HepG2 (cell line): ENCODE measurements around the gene PTPN14. TPM values are rescaled to one million over a fixed set of nuclear protein-coding genes. Genes with fewer than 3 reads are reported as not detected.
A peak's percentile ranks its signal among the peaks of the same experiment; 100 is the strongest.

Experiments used
- ARNT2 ChIP-seq: sonication (generic); formaldehyde crosslinking; IDR thresholded peaks from 2 replicates; pipeline ENCODE4 v1.8.0; 2022; ENCODE audit warnings: mild to moderate bottlenecking, low read depth, missing genetic modification reagents, moderate library complexity
- ARNTL ChIP-seq: sonication (generic); formaldehyde crosslinking; IDR thresholded peaks from 2 replicates; pipeline ENCODE4 v1.4.0; 2020; ENCODE audit warnings: mild to moderate bottlenecking, missing genetic modification reagents
- BCL6 ChIP-seq: IDR thresholded peaks from 2 replicates; pipeline ENCODE4 v1.6.1; 2016; ENCODE audit warnings: missing genetic modification reagents, missing compliant biosample characterization
- CBX5 ChIP-seq: sonication (generic); formaldehyde crosslinking; IDR thresholded peaks from 2 replicates; pipeline ENCODE4 v1.4.0; 2020; ENCODE audit warnings: missing genetic modification reagents, borderline replicate concordance
- EEA1 ChIP-seq: sonication (generic); formaldehyde crosslinking; IDR thresholded peaks from 2 replicates; pipeline ENCODE4 v1.5.1; 2020; ENCODE audit warnings: mild to moderate bottlenecking, missing genetic modification reagents, borderline replicate concordance
- FOXP1 ChIP-seq, 2 experiments: fragments of 450-650 bp in 1 of 2; IDR thresholded peaks; 2 replicates each; pipeline ENCODE4 v1.6.1; 2017 to 2018; ENCODE audit warnings: antibody characterized with exemption in 1 of 2
- GABPA ChIP-seq, 2 experiments: IDR thresholded peaks; 2 replicates each; pipeline ENCODE4 v1.6.1; 2011 to 2016; ENCODE audit warnings: low read depth in 2 of 2, low read length in 1 of 2, missing biosample characterization in 1 of 2, missing genetic modification characterization in 1 of 2
- HMGA1 ChIP-seq: sonication (generic); formaldehyde crosslinking; conservative IDR thresholded peaks from 2 replicates; pipeline ENCODE4 v1.4.0; 2020; ENCODE audit warnings: missing genetic modification reagents
- JUNB ChIP-seq: sonication (generic); formaldehyde crosslinking; IDR thresholded peaks from 2 replicates; pipeline ENCODE4 v1.8.0; 2022; ENCODE audit warnings: missing genetic modification reagents, mild to moderate bottlenecking, borderline replicate concordance
- NCOR1 ChIP-seq: fragments of 200-600 bp; sonication (generic); IDR thresholded peaks from 2 replicates; pipeline ENCODE4 v1.7.0; 2017; ENCODE audit warnings: antibody characterized with exemption, low read length, borderline replicate concordance
- PBX2 ChIP-seq: IDR thresholded peaks from 2 replicates; pipeline ENCODE4 v1.6.1; 2016; ENCODE audit warnings: control low read depth
- SALL1 ChIP-seq: sonication (generic); formaldehyde crosslinking; IDR thresholded peaks from 2 replicates; pipeline ENCODE4 v1.8.0; 2022; ENCODE audit warnings: mild to moderate bottlenecking, missing genetic modification reagents
- SRSF4 ChIP-seq: fragments of 200-400 bp; formaldehyde crosslinking; IDR thresholded peaks from one replicate; pipeline ENCODE4 v1.6.1; 2018; ENCODE audit warnings: mild to moderate bottlenecking, low read depth, low read length, moderate library complexity; ENCODE audit not compliant: poor library complexity, severe bottlenecking
- TEAD3 ChIP-seq: optimal IDR thresholded peaks from 2 replicates; pipeline ENCODE3; 2016; ENCODE audit warnings: borderline replicate concordance
- ZBTB10 ChIP-seq: sonication (generic); formaldehyde crosslinking; IDR thresholded peaks from 2 replicates; pipeline ENCODE4 v1.4.0; 2020; ENCODE audit warnings: missing genetic modification reagents, borderline replicate concordance
- ZBTB37 ChIP-seq: sonication (generic); formaldehyde crosslinking; IDR thresholded peaks from 2 replicates; pipeline ENCODE4 v1.4.0; 2020; ENCODE audit warnings: mild to moderate bottlenecking, missing genetic modification reagents
- ZNF280B ChIP-seq: sonication (generic); formaldehyde crosslinking; IDR thresholded peaks from 2 replicates; pipeline ENCODE4 v1.5.0; 2020; ENCODE audit warnings: missing genetic modification reagents, mild to moderate bottlenecking, borderline replicate concordance
- ZNF572 ChIP-seq: sonication (generic); formaldehyde crosslinking; IDR thresholded peaks from 2 replicates; pipeline ENCODE4 v1.5.1; 2020; ENCODE audit warnings: mild to moderate bottlenecking, missing genetic modification reagents
- ZNF607 ChIP-seq: sonication (generic); formaldehyde crosslinking; IDR thresholded peaks from 2 replicates; pipeline ENCODE4 v1.5.1; 2020; ENCODE audit warnings: missing genetic modification reagents, mild to moderate bottlenecking, borderline replicate concordance
- ZSCAN5A ChIP-seq: sonication (generic); formaldehyde crosslinking; IDR thresholded peaks from 2 replicates; pipeline ENCODE4 v1.8.0; 2022; ENCODE audit warnings: mild to moderate bottlenecking, missing genetic modification reagents, borderline replicate concordance
- polyA plus RNA-seq, 8 experiments: library from polyadenylated mRNA; depleted of rRNA in 3 of 8; stranded (reverse) in 7 of 8; unstranded in 1 of 8; fragments of >200 nt; fragmentation: Illumina TruSeq in 4 of 8; extraction: Trizol in 4 of 8; gene quantifications; 2 replicates each; pipeline versions ENCODE4 v1.2.1 to v1.2.3, GENCODE V29; 2011 to 2016; ENCODE audit warnings: low read depth in 4 of 8, missing spikeins in 1 of 8, mixed read lengths in 1 of 8; ENCODE audit not compliant: insufficient read depth in 1 of 8
- total RNA-seq, 5 experiments: library from RNA; depleted of rRNA; stranded (reverse); fragments of >200 nt; fragmentation: Illumina TruSeq; extraction: Trizol; gene quantifications; 2 replicates each; pipeline ENCODE4 v1.2.3, GENCODE V29; 2016; ENCODE audit warnings: low read depth in 1 of 5

PTPN14 gene
- total and polyA plus RNA-seq, 2 of the 13 experiments (the other 11 are each of a cell fraction or from before 2014, with no cell fraction given) = 3.9 to 4.7 TPM

DNA sequence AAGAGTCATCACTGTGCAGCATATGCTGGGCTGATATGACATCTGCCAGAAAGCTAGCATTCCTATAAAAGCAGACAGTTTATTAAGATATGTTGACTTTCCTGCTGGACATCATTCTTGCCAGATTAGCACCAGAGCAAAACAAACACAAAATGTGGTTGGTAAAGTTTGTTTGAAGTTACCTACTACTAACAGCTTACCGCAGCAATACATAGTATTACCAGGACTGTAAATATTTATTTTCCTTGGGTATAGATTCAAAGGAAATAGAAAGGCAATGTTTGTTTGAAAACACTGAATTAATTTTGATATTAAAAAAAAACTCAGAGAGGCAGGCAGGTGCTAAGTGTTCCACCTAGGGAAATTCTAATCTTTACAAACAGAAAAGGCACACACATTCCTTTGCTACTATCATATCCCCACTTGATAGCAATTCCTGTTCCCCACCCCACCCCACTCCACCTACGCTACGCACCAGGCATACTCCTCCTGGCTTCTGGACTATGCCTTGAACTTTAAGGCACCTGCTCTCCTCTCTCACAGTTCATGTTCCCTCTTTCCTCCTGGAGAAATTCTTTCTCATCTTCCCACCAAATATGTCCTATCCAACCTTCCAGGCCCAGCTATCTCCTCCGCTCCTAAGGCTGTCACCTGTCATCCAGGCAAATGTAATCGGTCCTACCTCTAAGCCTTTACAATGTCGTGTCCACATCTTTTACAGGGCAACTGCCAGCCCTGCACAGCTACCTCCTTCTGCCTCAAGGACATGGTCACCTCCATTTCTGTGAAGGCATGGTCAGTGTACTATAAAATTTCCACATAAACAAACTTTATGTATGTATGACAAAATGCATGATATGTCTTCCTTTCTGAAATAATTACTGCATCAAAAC, 34.7 kb downstream of the PTPN14 start (continued):
- TF ChIP-seq PBX2 (CRISPR knock-in tag) (no peak), GABPA (IDR thresholded peaks at IDR 0.05; ENCODE audit: low read depth, low read length) (no peak), GABPA (CRISPR knock-in tag; IDR thresholded peaks at IDR 0.05; ENCODE audit: low read depth) (no peak), HMGA1 (CRISPR knock-in tag) (no peak), ARNT2 (CRISPR knock-in tag) (no peak), ZSCAN5A (CRISPR knock-in tag) (no peak), ZNF280B (CRISPR knock-in tag) (no peak), EEA1 (CRISPR knock-in tag) (no peak), NCOR1 (no peak), ZNF572 (CRISPR knock-in tag) (no peak), FOXP1 (IDR thresholded peaks at IDR 0.05) (no peak), FOXP1 (CRISPR knock-in tag; IDR thresholded peaks at IDR 0.05) (peak; percentile 69; the same call in 1 of the 2 replicates), JUNB (no peak), ARNTL (CRISPR knock-in tag) (no peak), BCL6 (CRISPR knock-in tag) (peak; percentile 85), ZBTB10 (CRISPR knock-in tag) (no peak), TEAD3 (CRISPR knock-in tag) (peak; percentile 49), CBX5 (CRISPR knock-in tag) (no peak), ZNF607 (CRISPR knock-in tag) (no peak), SRSF4 (no peak), SALL1 (CRISPR knock-in tag) (no peak), ZBTB37 (CRISPR knock-in tag) (0 out of 2 replicates have a peak, but pooled peaks have one; percentile 71)
